Prostate gland (tissue), 2 donors: ENCODE results near the gene TRNAU1AP. TPM values are rescaled to one million over a fixed set of nuclear protein-coding genes. Genes with fewer than 3 reads are reported as not detected.

Experiments
- DNase-seq: peaks from one replicate; pipeline ENCODE4 v3.0.0-alpha.2; 2019; ENCODE audit warnings: low spot score
- H3K27ac ChIP-seq, 2 donors: fragments of 200-600 bp; sonication (generic); 2 replicates each; pipeline ENCODE4 v1.5.1; 2017 to 2019
- H3K27me3 ChIP-seq: fragments of 200-600 bp; sonication (generic); replicated peaks from 2 replicates; pipeline ENCODE4 v1.5.1; 2019; ENCODE audit not compliant: insufficient read depth
- H3K36me3 ChIP-seq, 2 donors: fragments of 200-600 bp; sonication (generic); 1 replicate in 1 of 2; 2 replicates in 1 of 2; pipeline versions ENCODE4 v1.5.1 to v1.8.1; 2017 to 2019
- H3K4me1 ChIP-seq: fragments of 200-600 bp; sonication (generic); replicated peaks from 2 replicates; pipeline ENCODE4 v1.5.1; 2019
- H3K4me3 ChIP-seq, 2 donors: fragments of 200-600 bp; sonication (generic); 2 replicates each; pipeline ENCODE4 v1.5.1; 2017 to 2019
- H3K9me3 ChIP-seq: fragments of 200-600 bp; sonication (generic); 2 replicates; pipeline ENCODE4 v1.5.1; 2017
- POLR2A ChIP-seq: fragments of 450-650 bp; IDR thresholded peaks from one replicate; pipeline ENCODE4 v1.6.1; 2016; ENCODE audit warnings: antibody characterized with exemption, mild to moderate bottlenecking
- POLR2AphosphoS5 ChIP-seq: sonication (generic); formaldehyde crosslinking; IDR thresholded peaks from one replicate; pipeline ENCODE4 v1.6.1; 2017; ENCODE audit warnings: antibody characterized with exemption
- WGBS: methylation state at CpG from one replicate; pipeline ENCODE4 v1.1.5; 2018; 5-methylcytosine and 5-hydroxymethylcytosine counted together
- intact Hi-C: fragments of 100-400 bp; cut with DNase I; formaldehyde crosslinking; loops from one replicate; pipeline ENCODE4 v1.14.2; 2022
- small RNA-seq, 2 donors: library from RNA; depleted of rRNA; stranded (forward); fragments of <200 nt; gene quantifications; one replicate each; pipeline ENCODE3, GENCODE V24; 2016
- total RNA-seq, 2 donors: library from RNA; depleted of rRNA; stranded (reverse); fragments of >200 nt; gene quantifications; one replicate each; pipeline ENCODE4 v1.1.0, GENCODE V29; 2016
- TF ChIP-seq, protein P1 (sequence below), 4 experiments: fragments of 200-600 bp in 2 of 4; fragments of 450-650 bp in 2 of 4; sonication (generic) in 2 of 4; IDR thresholded peaks; 1 replicate in 3 of 4; 2 replicates in 1 of 4; pipeline ENCODE4 v1.5.1; 2016 to 2019; ENCODE audit warnings: antibody characterized with exemption in 4 of 4, mild to moderate bottlenecking in 2 of 4, moderate library complexity in 2 of 4

The TRNAU1AP gene
- total RNA-seq, 2 donors from 2014 or later, result 11.5 to 20.8 TPM

DNA sequence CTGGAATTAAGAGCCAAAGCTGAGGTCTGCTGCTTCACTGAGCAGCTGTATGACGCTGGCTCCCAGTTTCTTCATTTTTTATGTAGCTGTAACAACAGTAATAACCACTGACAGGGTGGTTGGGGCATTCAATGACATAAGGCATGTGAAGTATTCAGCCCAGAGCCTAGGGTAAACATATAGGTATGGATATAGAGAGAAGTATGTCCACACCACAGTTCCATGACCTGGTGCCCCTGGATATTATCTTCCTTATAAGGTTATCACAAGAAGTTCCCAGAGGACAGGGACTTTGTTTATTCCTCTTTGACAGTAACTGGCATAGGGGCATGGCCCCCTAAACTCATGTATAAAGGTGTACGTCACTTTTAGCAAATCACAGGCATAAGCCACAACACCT, 53.9 kb downstream of the TRNAU1AP start:
- 90% methylated on average over 2 of the region's 2 CpGs for WGBS
- intact Hi-C loops, result loop anchor here (10.0 kb wide), 2 partner anchors 252 to 352 kb away; partner anchors contain the start of gene SESN2
- TF ChIP-seq POLR2A (no peak), POLR2AphosphoS5 (no peak)
- TF ChIP-seq, protein P1, sequence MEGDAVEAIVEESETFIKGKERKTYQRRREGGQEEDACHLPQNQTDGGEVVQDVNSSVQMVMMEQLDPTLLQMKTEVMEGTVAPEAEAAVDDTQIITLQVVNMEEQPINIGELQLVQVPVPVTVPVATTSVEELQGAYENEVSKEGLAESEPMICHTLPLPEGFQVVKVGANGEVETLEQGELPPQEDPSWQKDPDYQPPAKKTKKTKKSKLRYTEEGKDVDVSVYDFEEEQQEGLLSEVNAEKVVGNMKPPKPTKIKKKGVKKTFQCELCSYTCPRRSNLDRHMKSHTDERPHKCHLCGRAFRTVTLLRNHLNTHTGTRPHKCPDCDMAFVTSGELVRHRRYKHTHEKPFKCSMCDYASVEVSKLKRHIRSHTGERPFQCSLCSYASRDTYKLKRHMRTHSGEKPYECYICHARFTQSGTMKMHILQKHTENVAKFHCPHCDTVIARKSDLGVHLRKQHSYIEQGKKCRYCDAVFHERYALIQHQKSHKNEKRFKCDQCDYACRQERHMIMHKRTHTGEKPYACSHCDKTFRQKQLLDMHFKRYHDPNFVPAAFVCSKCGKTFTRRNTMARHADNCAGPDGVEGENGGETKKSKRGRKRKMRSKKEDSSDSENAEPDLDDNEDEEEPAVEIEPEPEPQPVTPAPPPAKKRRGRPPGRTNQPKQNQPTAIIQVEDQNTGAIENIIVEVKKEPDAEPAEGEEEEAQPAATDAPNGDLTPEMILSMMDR (IDR thresholded peaks at IDR 0.05), result no peak
- Histone ChIP-seq H3K4me1 (no peaks in the 10 kb centered on the region), H3K27me3 (no peaks in the 10 kb centered on the region), H3K4me3 (no peak overlapping the region), H3K36me3 (peaks cover 0 to 9% of the 10 kb centered on the region in 2 donors), H3K27ac (no peak overlapping the region), H3K9me3 (no peaks in the 10 kb centered on the region)
- DNase-seq, result no peak

DNA sequence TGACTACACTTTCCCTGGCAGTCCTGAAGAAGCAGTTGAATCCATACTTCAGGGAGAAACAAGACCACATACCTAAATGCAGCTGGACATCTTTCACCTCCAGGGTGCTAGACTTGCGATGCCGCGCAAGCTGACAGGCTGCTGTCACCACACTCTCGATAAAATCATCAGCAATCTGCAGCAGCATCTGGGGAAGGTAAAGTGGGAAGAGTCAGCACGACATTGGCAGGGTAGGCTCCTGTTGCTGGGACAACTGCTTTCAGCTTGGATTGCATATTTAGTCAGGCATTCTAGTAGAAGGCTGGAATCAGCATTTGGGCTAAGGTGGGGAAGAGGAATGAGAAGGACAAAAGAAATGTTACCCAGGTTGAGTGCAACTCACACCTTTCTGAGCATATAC, 60.3 kb downstream of the TRNAU1AP start:
- intact Hi-C loops, result no loop called here
- peaks cover 0 to 15% of the 10 kb centered on the region in 2 donors for H3K36me3 ChIP-seq
- WGBS, result 94% methylated on average over 5 of the region's 5 CpGs

More for the DNA sequence above, 60.3 kb downstream of the TRNAU1AP start:
- Histone ChIP-seq H3K9me3 (no peaks in the 10 kb centered on the region), H3K27ac (no peak overlapping the region), H3K4me3 (no peak overlapping the region), H3K4me1 (no peaks in the 10 kb centered on the region), H3K27me3 (no peaks in the 10 kb centered on the region)
- no peak for DNase-seq
- TF ChIP-seq POLR2AphosphoS5 (no peak), POLR2A (no peak)
- TF ChIP-seq, protein P1 (IDR thresholded peaks at IDR 0.05), result no peak

Small RNAs within 50 kb of the gene (small RNA-seq; reads per million reads assigned to genes)
- gene SNORA16A (0 reads per million in 2 donors), gene SNORA44 (0 reads per million in 2 donors), gene SNORA61 (0 reads per million in 2 donors), gene SNORA73A (0 reads per million in 2 donors), gene SNORA73B (11.3 to 21.4 reads per million in 2 donors), gene SNORD99 (29,701 to 32,081 reads per million in 2 donors)

Other genes starting within 250 kb of the TRNAU1AP start
- gene MED18, start 224.0 kb upstream of the TRNAU1AP start, total RNA-seq, result 10 to 100 TPM in 1 of 2 donors, 1 to 10 TPM in 1; 9.9 to 14.0 TPM
- gene PHACTR4, start 183.3 kb upstream of the TRNAU1AP start, total RNA-seq, result 10 to 100 TPM; 38.9 to 45.0 TPM
- 10 to 100 TPM; 13.8 to 18.1 TPM for gene RCC1, start 47.0 kb upstream of the TRNAU1AP start, total RNA-seq
- 1 to 10 TPM in 1 of 2 donors, under 1 TPM in 1; 0.34 to 1.9 TPM for gene RAB42, start 39.2 kb downstream of the TRNAU1AP start, total RNA-seq
- 10 to 100 TPM; 11.7 to 16.1 TPM for gene TAF12, start 90.0 kb downstream of the TRNAU1AP start, total RNA-seq
- gene RNU11, start 95.5 kb downstream of the TRNAU1AP start, total RNA-seq, result not detected
- gene GMEB1, start 115.7 kb downstream of the TRNAU1AP start, total RNA-seq, result 10 to 100 TPM in 1 of 2 donors, 1 to 10 TPM in 1; 7.9 to 13.2 TPM
- 10 to 100 TPM; 51.5 to 86.5 TPM for gene YTHDF2, start 183.9 kb downstream of the TRNAU1AP start, total RNA-seq